DND-41 (cell line): ENCODE results near the gene KITLG.

Experiments used
- EZH2 ChIP-seq: IDR thresholded peaks from 3 replicates; pipeline ENCODE4 v1.6.1; 2012; ENCODE audit warnings: borderline replicate concordance, low read depth, mild to moderate bottlenecking, moderate library complexity, low read length, inconsistent platforms; ENCODE audit not compliant: severe bottlenecking
- TF ChIP-seq, protein P1 (sequence below): IDR thresholded peaks from 2 replicates; pipeline ENCODE4 v1.5.1; 2012; ENCODE audit warnings: borderline replicate concordance, low read length, moderate library complexity, mild to moderate bottlenecking; ENCODE audit not compliant: poor library complexity, severe bottlenecking; ENCODE audit errors: extremely low read depth

DNA sequence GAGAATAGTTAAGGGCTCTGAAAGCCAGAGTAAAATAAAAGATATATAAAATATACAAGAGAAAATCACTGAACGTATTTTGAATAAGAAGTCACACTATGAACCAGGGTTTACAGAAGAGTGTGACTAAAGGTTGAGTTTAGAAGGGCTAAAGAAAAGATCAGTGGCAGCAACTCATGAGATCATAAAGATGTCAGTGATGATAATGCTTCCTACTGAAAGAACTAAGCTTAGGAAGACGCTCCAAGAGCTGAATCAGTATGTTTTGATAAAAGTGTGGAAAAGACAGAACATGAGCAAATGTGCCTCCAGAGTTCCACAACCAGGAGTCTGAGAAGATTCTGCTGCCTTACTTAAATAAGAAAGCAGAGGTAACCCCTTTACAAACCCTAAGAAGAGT, 74.6 kb downstream of the KITLG start:
- TF ChIP-seq, protein P1, sequence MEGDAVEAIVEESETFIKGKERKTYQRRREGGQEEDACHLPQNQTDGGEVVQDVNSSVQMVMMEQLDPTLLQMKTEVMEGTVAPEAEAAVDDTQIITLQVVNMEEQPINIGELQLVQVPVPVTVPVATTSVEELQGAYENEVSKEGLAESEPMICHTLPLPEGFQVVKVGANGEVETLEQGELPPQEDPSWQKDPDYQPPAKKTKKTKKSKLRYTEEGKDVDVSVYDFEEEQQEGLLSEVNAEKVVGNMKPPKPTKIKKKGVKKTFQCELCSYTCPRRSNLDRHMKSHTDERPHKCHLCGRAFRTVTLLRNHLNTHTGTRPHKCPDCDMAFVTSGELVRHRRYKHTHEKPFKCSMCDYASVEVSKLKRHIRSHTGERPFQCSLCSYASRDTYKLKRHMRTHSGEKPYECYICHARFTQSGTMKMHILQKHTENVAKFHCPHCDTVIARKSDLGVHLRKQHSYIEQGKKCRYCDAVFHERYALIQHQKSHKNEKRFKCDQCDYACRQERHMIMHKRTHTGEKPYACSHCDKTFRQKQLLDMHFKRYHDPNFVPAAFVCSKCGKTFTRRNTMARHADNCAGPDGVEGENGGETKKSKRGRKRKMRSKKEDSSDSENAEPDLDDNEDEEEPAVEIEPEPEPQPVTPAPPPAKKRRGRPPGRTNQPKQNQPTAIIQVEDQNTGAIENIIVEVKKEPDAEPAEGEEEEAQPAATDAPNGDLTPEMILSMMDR: no peak
- no peak for TF ChIP-seq EZH2
